HG02938 (cell line): ENCODE measurements around the gene PTPN22.
"Not testable (repeated sequence)": the region's sequence is repeated elsewhere in the genome, so short reads cannot be mapped to it uniquely, and the experiment has no call there.

Experiments
- ATAC-seq: cut with Tn5 transposase; IDR thresholded peaks from one replicate; pipeline ENCODE4 v1.9.1; 2021; ENCODE audit warnings: mild to moderate bottlenecking, moderate library complexity; ENCODE audit not compliant: unreplicated experiment

PTPN22 gene

GRCh38 chr1:113854234-113854633 lies 17.3 kb downstream of the PTPN22 start:
- no peak for ATAC-seq

- ATAC-seq: not testable (repeated sequence)
Observed at GRCh38 chr1:113852694-113853093, 18.8 kb downstream of the PTPN22 start.

- no peak for ATAC-seq
Observed at GRCh38 chr1:113850127-113850796, 21.2 kb downstream of the PTPN22 start.

- no peak for ATAC-seq
Observed at GRCh38 chr1:113849072-113849471, 22.4 kb downstream of the PTPN22 start.

GRCh38 chr1:113846391-113847035 lies 25.0 kb downstream of the PTPN22 start:
- ATAC-seq: no peak

- no peak for ATAC-seq
Observed at GRCh38 chr1:113836534-113836933, 35.0 kb downstream of the PTPN22 start.

- no peak for ATAC-seq
Observed at GRCh38 chr1:113835686-113836290, 35.7 kb downstream of the PTPN22 start.

GRCh38 chr1:113834716-113835115 lies 36.8 kb downstream of the PTPN22 start:
- ATAC-seq: no peak

- no peak for ATAC-seq
Observed at GRCh38 chr1:113830039-113830438, 41.5 kb downstream of the PTPN22 start.

GRCh38 chr1:113821916-113822315 lies 49.6 kb downstream of the PTPN22 start:
- no peak for ATAC-seq

GRCh38 chr1:113818578-113818977 lies 52.9 kb downstream of the PTPN22 start:
- ATAC-seq: no peak

GRCh38 chr1:113813218-113813617 lies 58.3 kb downstream of the PTPN22 start:
- ATAC-seq: no peak

- ATAC-seq: no peak
Observed at GRCh38 chr1:113812661-113813135, 58.8 kb downstream of the PTPN22 start.

GRCh38 chr1:113811888-113812660 lies 59.4 kb downstream of the PTPN22 start, which contains the start of gene RSBN1:
Gene RSBN1, minus strand, starts transcription at chr1:113812476. Its CDS starts 64 bp downstream, at chr1:113812412.
- ATAC-seq: peak; percentile 89

- ATAC-seq: no peak
Observed at GRCh38 chr1:113811156-113811887, 60.2 kb downstream of the PTPN22 start.

- ATAC-seq: no peak
Observed at GRCh38 chr1:113809670-113810602, 61.6 kb downstream of the PTPN22 start.

GRCh38 chr1:113808450-113809195 lies 62.9 kb downstream of the PTPN22 start:
- ATAC-seq: no peak

GRCh38 chr1:113805639-113806038 lies 65.9 kb downstream of the PTPN22 start:
- no peak for ATAC-seq

GRCh38 chr1:113805256-113805531 lies 66.3 kb downstream of the PTPN22 start:
- ATAC-seq: no peak
